Measurements from ENCODE around the gene GUCD1.

GRCh38 chr22:24516301-24516737 lies 38.6 kb downstream of the GUCD1 start:
- TF ChIP-seq CTCF (IDR thresholded peaks at IDR 0.05; ENCODE audit: insufficient read depth, low read length, poor library complexity, severe bottlenecking) (no peak), EZH2phosphoT487 (conservative IDR thresholded peaks at IDR 0.05; ENCODE audit: low read length) (no peak)

Data from SU-DHL-6 (cell line).